HepG2 (cell line): ENCODE results near the gene CDR2L. TPM values are rescaled to one million over a fixed set of nuclear protein-coding genes. Genes with fewer than 3 reads are reported as not detected.

Experiments used
- CEBPG ChIP-seq: IDR thresholded peaks from 2 replicates; pipeline ENCODE4 v1.6.1; 2016
- CHD4 ChIP-seq: fragments of 200-600 bp; sonication (generic); IDR thresholded peaks from 2 replicates; pipeline ENCODE4 v1.7.0; 2017; ENCODE audit warnings: mild to moderate bottlenecking, low read length, borderline replicate concordance
- FLYWCH1 ChIP-seq: sonication (generic); formaldehyde crosslinking; IDR thresholded peaks from 2 replicates; pipeline ENCODE4 v1.8.1; 2023; ENCODE audit warnings: mild to moderate bottlenecking, missing genetic modification reagents
- GPN1 ChIP-seq: sonication (generic); formaldehyde crosslinking; IDR thresholded peaks from 2 replicates; pipeline ENCODE4 v1.5.1; 2020; ENCODE audit warnings: missing genetic modification reagents, borderline replicate concordance
- KDM5A ChIP-seq: fragments of 200-600 bp; sonication (generic); IDR thresholded peaks from 2 replicates; pipeline ENCODE4 v1.7.0; 2018; ENCODE audit warnings: antibody characterized with exemption, mild to moderate bottlenecking, low read length, borderline replicate concordance
- KLF11 ChIP-seq: IDR thresholded peaks from 2 replicates; pipeline ENCODE4 v1.6.1; 2016; ENCODE audit warnings: missing compliant biosample characterization
- KLF9 ChIP-seq: IDR thresholded peaks from 2 replicates; pipeline ENCODE4 v1.6.1; 2016; ENCODE audit warnings: low read depth
- NCOA5 ChIP-seq: sonication (generic); formaldehyde crosslinking; IDR thresholded peaks from 2 replicates; pipeline ENCODE4 v1.4.0; 2020; ENCODE audit warnings: missing genetic modification reagents
- SCMH1 ChIP-seq: sonication (generic); formaldehyde crosslinking; IDR thresholded peaks from 2 replicates; pipeline ENCODE4 v1.9.0; 2021; ENCODE audit warnings: missing genetic modification reagents, mild to moderate bottlenecking, borderline replicate concordance
- SIN3A ChIP-seq: IDR thresholded peaks from 2 replicates; pipeline ENCODE4 v1.6.1; 2011; ENCODE audit warnings: low read depth, mild to moderate bottlenecking, control low read depth, low read length, borderline replicate concordance
- SNAPC2 ChIP-seq: sonication (generic); formaldehyde crosslinking; IDR thresholded peaks from 2 replicates; pipeline ENCODE4 v1.8.1; 2022; ENCODE audit warnings: mild to moderate bottlenecking, missing genetic modification reagents
- SP1 ChIP-seq, 2 experiments: fragments of 450-650 bp in 1 of 2; sonication (generic) in 1 of 2; formaldehyde crosslinking in 1 of 2; IDR thresholded peaks; 2 replicates each; pipeline versions ENCODE4 v1.4.0 to v1.6.1; 2016 to 2020; ENCODE audit warnings: missing genetic modification reagents in 1 of 2
- SSRP1 ChIP-seq: IDR thresholded peaks from 2 replicates; pipeline ENCODE4 v1.6.1; 2016; ENCODE audit warnings: control low read depth
- ZBTB38 ChIP-seq: sonication (generic); formaldehyde crosslinking; IDR thresholded peaks from 2 replicates; pipeline ENCODE4 v1.5.1; 2020; ENCODE audit warnings: mild to moderate bottlenecking, missing genetic modification reagents
- ZFP62 ChIP-seq: sonication (generic); formaldehyde crosslinking; IDR thresholded peaks from 2 replicates; pipeline ENCODE4 v1.4.0; 2020; ENCODE audit warnings: missing genetic modification reagents
- ZNF101 ChIP-seq: sonication (generic); formaldehyde crosslinking; IDR thresholded peaks from 2 replicates; pipeline ENCODE4 v1.4.0; 2020; ENCODE audit warnings: mild to moderate bottlenecking, low read depth, missing genetic modification reagents, borderline replicate concordance
- ZNF296 ChIP-seq: sonication (generic); formaldehyde crosslinking; conservative IDR thresholded peaks from 2 replicates; pipeline ENCODE4 v1.5.0; 2020; ENCODE audit warnings: mild to moderate bottlenecking, missing genetic modification reagents
- ZNF30 ChIP-seq: sonication (generic); formaldehyde crosslinking; IDR thresholded peaks from 2 replicates; pipeline ENCODE4 v1.5.0; 2020; ENCODE audit warnings: mild to moderate bottlenecking, missing genetic modification reagents
- ZNF501 ChIP-seq: sonication (generic); formaldehyde crosslinking; IDR thresholded peaks from 2 replicates; pipeline ENCODE4 v1.5.1; 2020; ENCODE audit warnings: mild to moderate bottlenecking, moderate library complexity, missing genetic modification reagents
- ZNF883 ChIP-seq: sonication (generic); formaldehyde crosslinking; IDR thresholded peaks from 2 replicates; pipeline ENCODE4 v1.5.1; 2020; ENCODE audit warnings: mild to moderate bottlenecking, missing genetic modification reagents; ENCODE audit errors: not compliant biosample characterization
- ZSCAN21 ChIP-seq: sonication (generic); formaldehyde crosslinking; IDR thresholded peaks from 2 replicates; pipeline ENCODE4 v1.8.0; 2022; ENCODE audit warnings: mild to moderate bottlenecking, missing genetic modification reagents, moderate library complexity, borderline replicate concordance
- polyA plus RNA-seq, 8 experiments: library from polyadenylated mRNA; depleted of rRNA in 3 of 8; stranded (reverse) in 7 of 8; unstranded in 1 of 8; fragments of >200 nt; fragmentation: Illumina TruSeq in 4 of 8; extraction: Trizol in 4 of 8; gene quantifications; 2 replicates each; pipeline versions ENCODE4 v1.2.1 to v1.2.3, GENCODE V29; 2011 to 2016; ENCODE audit warnings: low read depth in 4 of 8, missing spikeins in 1 of 8, mixed read lengths in 1 of 8; ENCODE audit not compliant: insufficient read depth in 1 of 8
- total RNA-seq, 5 experiments: library from RNA; depleted of rRNA; stranded (reverse); fragments of >200 nt; fragmentation: Illumina TruSeq; extraction: Trizol; gene quantifications; 2 replicates each; pipeline ENCODE4 v1.2.3, GENCODE V29; 2016; ENCODE audit warnings: low read depth in 1 of 5
- TF ChIP-seq, protein P1 (sequence below): sonication (generic); formaldehyde crosslinking; IDR thresholded peaks from 2 replicates; pipeline ENCODE4 v1.4.0; 2020; ENCODE audit warnings: low read depth, mild to moderate bottlenecking, missing genetic modification reagents
- TF ChIP-seq, protein P2 (sequence below), 2 experiments: sonication (generic) in 1 of 2; formaldehyde crosslinking in 1 of 2; IDR thresholded peaks; 2 replicates each; pipeline versions ENCODE4 v1.4.0 to v1.6.1; 2018 to 2020; ENCODE audit warnings: missing genetic modification reagents in 2 of 2, borderline replicate concordance in 1 of 2, low read depth in 1 of 2, mild to moderate bottlenecking in 1 of 2, missing biosample characterization in 1 of 2
- TF ChIP-seq, protein P3 (sequence below): sonication (generic); formaldehyde crosslinking; IDR thresholded peaks from 2 replicates; pipeline ENCODE4 v1.4.0; 2020; ENCODE audit warnings: mild to moderate bottlenecking, missing genetic modification reagents

CDR2L gene
- total and polyA plus RNA-seq, 2 of the 13 experiments (the other 11 are each of a cell fraction or from before 2014, with no cell fraction given), result 1.9 to 2.1 TPM

DNA sequence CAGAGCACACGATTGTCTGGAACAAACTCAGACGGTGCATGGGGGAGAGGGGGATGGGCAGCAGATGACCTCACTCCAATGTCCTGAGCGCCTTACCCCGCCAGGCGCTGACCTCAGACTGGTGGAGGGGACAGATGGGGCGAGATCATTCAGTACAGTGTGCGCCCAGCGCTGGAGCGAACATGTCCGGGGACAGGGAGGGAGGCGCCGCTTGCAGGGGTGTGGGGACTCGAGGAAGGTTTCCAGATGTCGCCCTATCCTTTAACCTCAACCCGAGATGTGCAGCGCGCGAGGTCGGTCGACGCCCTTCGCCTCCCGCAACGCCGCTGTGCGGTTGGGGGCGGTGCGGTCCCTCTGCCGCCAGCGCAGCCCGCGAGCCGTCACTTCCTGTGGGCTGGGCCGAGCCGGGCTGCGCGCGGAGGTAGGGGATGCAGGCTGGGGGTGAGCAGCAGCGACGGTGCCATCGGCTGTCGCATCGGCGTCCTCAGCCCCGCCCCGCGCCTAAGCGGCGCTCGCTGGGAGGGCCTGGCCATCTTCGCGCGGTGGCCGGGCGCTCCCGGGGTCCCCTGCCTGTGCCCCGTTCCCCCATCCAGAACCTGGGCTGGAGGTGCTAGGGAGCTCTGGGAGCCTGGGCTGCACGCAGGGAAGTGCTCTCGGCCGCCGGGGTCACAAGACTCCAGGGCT is 5.3 kb upstream of the CDR2L start (continued):
- TF ChIP-seq ZBTB38 (CRISPR knock-in tag) (peak; percentile 94; the same call in 1 of the 2 replicates), KLF11 (CRISPR knock-in tag) (peak; percentile 10; the same call in 1 of the 2 replicates), SNAPC2 (CRISPR knock-in tag) (peak; percentile 55; the same call in 1 of the 2 replicates), SSRP1 (CRISPR knock-in tag) (no peak), SIN3A (peak; percentile 69; the same call in 1 of the 2 replicates), ZSCAN21 (CRISPR knock-in tag) (peak; percentile 80; the same call in 1 of the 2 replicates), CEBPG (CRISPR knock-in tag) (0 out of 2 replicates have a peak, but pooled peaks have one; percentile 9), ZNF501 (CRISPR knock-in tag) (peak; percentile 85), KLF9 (CRISPR knock-in tag) (no peak; the same call in 1 of the 2 replicates), ZNF883 (CRISPR knock-in tag) (peak; percentile 96), SCMH1 (CRISPR knock-in tag) (no peak), CHD4 (no peak), ZNF30 (CRISPR knock-in tag) (0 out of 2 replicates have a peak, but pooled peaks have one; percentile 72), ZFP62 (CRISPR knock-in tag) (no peak), ZNF101 (CRISPR knock-in tag) (peak; percentile 80; the same call in 1 of the 2 replicates), SP1 (IDR thresholded peaks at IDR 0.05) (no peak), SP1 (CRISPR knock-in tag; IDR thresholded peaks at IDR 0.05) (peak; percentile 79), GPN1 (CRISPR knock-in tag) (0 out of 2 replicates have a peak, but pooled peaks have one; percentile 14), NCOA5 (no peak), ZNF296 (CRISPR knock-in tag) (peak; percentile 68; the same call in 1 of the 2 replicates), FLYWCH1 (no peak), KDM5A (no peak)
- TF ChIP-seq, protein P1, sequence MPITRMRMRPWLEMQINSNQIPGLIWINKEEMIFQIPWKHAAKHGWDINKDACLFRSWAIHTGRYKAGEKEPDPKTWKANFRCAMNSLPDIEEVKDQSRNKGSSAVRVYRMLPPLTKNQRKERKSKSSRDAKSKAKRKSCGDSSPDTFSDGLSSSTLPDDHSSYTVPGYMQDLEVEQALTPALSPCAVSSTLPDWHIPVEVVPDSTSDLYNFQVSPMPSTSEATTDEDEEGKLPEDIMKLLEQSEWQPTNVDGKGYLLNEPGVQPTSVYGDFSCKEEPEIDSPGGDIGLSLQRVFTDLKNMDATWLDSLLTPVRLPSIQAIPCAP (CRISPR knock-in tag), result 0 out of 2 replicates have a peak, but pooled peaks have one; percentile 71
- TF ChIP-seq, protein P2, sequence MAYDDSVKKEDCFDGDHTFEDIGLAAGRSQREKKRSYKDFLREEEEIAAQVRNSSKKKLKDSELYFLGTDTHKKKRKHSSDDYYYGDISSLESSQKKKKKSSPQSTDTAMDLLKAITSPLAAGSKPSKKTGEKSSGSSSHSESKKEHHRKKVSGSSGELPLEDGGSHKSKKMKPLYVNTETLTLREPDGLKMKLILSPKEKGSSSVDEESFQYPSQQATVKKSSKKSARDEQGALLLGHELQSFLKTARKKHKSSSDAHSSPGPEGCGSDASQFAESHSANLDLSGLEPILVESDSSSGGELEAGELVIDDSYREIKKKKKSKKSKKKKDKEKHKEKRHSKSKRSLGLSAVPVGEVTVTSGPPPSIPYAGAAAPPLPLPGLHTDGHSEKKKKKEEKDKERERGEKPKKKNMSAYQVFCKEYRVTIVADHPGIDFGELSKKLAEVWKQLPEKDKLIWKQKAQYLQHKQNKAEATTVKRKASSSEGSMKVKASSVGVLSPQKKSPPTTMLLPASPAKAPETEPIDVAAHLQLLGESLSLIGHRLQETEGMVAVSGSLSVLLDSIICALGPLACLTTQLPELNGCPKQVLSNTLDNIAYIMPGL (CRISPR knock-in tag; IDR thresholded peaks at IDR 0.05; ENCODE audit: borderline replicate concordance in 1 of 2, low read depth in 1 of 2), result peak; percentile 85 to 97
- TF ChIP-seq, protein P3, sequence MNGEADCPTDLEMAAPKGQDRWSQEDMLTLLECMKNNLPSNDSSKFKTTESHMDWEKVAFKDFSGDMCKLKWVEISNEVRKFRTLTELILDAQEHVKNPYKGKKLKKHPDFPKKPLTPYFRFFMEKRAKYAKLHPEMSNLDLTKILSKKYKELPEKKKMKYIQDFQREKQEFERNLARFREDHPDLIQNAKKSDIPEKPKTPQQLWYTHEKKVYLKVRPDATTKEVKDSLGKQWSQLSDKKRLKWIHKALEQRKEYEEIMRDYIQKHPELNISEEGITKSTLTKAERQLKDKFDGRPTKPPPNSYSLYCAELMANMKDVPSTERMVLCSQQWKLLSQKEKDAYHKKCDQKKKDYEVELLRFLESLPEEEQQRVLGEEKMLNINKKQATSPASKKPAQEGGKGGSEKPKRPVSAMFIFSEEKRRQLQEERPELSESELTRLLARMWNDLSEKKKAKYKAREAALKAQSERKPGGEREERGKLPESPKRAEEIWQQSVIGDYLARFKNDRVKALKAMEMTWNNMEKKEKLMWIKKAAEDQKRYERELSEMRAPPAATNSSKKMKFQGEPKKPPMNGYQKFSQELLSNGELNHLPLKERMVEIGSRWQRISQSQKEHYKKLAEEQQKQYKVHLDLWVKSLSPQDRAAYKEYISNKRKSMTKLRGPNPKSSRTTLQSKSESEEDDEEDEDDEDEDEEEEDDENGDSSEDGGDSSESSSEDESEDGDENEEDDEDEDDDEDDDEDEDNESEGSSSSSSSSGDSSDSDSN (CRISPR knock-in tag), result peak; percentile 98
